ENCODE data around the gene PSMC2. TPM values are rescaled to one million over a fixed set of nuclear protein-coding genes. Genes with fewer than 3 reads are reported as not detected.

PSMC2 gene
- total RNA-seq, 2 donors from 2014 or later = 108 to 109 TPM

- Histone ChIP-seq H3K9ac (ENCODE audit: extremely low read depth, low read length, poor library complexity, severe bottlenecking) (no peak overlapping the region), H3K4me3 (ENCODE audit: low read length) (no peak overlapping the region), H3K4me1 (ENCODE audit: control insufficient read depth, insufficient read depth, low read length) (no peaks in the 10 kb centered on the region), H3K27me3 (ENCODE audit: control insufficient read depth, insufficient read depth, low read length, poor library complexity, severe bottlenecking) (no peaks in the 10 kb centered on the region), H3K9me3 (ENCODE audit: control insufficient read depth, low read length) (no peaks in the 10 kb centered on the region), H3K36me3 (ENCODE audit: control insufficient read depth, insufficient read depth, low read length) (no peaks in the 10 kb centered on the region), H3K27ac (ENCODE audit: low read depth, low read length) (no peak overlapping the region)
- Mint-ChIP-seq H3K4me3 (no peak overlapping the region), H3K4me1 (no peaks in the 10 kb centered on the region), H3K27me3 (ENCODE audit: insufficient read depth) (peaks cover 1% of the 10 kb centered on the region), H3K9me3 (no peaks in the 10 kb centered on the region), H3K36me3 (ENCODE audit: low read depth) (no peaks in the 10 kb centered on the region), H3K27ac (no peak overlapping the region)
- 87 to 96% methylated on average over 2 to 5 of the region's 5 CpGs for WGBS, 2 experiments (ENCODE audit: insufficient coverage in 1 of 2, insufficient read length in 1 of 2)
- no peak for TF ChIP-seq CTCF (conservative IDR thresholded peaks at IDR 0.05)
- DNase-seq = no peak
These were observed 66.0 kb downstream of the PSMC2 start for GRCh38 chr7:103413407-103413806.

- Histone ChIP-seq H3K9me3 (ENCODE audit: control insufficient read depth, low read length) (no peaks in the 10 kb centered on the region), H3K36me3 (ENCODE audit: control insufficient read depth, insufficient read depth, low read length) (no peaks in the 10 kb centered on the region), H3K4me1 (ENCODE audit: control insufficient read depth, insufficient read depth, low read length) (no peaks in the 10 kb centered on the region), H3K4me3 (ENCODE audit: low read length) (no peak overlapping the region), H3K27ac (ENCODE audit: low read depth, low read length) (no peak overlapping the region), H3K27me3 (ENCODE audit: control insufficient read depth, insufficient read depth, low read length, poor library complexity, severe bottlenecking) (no peaks in the 10 kb centered on the region), H3K9ac (ENCODE audit: extremely low read depth, low read length, poor library complexity, severe bottlenecking) (no peak overlapping the region)
- H3K36me3 Mint-ChIP-seq (ENCODE audit: low read depth) = no peaks in the 10 kb centered on the region
- H3K27ac Mint-ChIP-seq = no peak overlapping the region
- H3K9me3 Mint-ChIP-seq = no peaks in the 10 kb centered on the region
- peaks cover 1% of the 10 kb centered on the region for H3K27me3 Mint-ChIP-seq (ENCODE audit: insufficient read depth)
- no peak for DNase-seq
- H3K4me1 Mint-ChIP-seq = no peaks in the 10 kb centered on the region
- no peak for TF ChIP-seq CTCF (conservative IDR thresholded peaks at IDR 0.05)
- WGBS, 2 experiments (ENCODE audit: insufficient coverage in 1 of 2, insufficient read length in 1 of 2) = 86 to 100% methylated on average over 2 to 3 of the region's 3 CpGs
- H3K4me3 Mint-ChIP-seq = no peak overlapping the region
These were observed 70.8 kb downstream of the PSMC2 start for GRCh38 chr7:103418241-103418640.

Other genes with a start within 250 kb of the PSMC2 start
- 10 to 100 TPM; 13.2 to 14.1 TPM for gene NAPEPLD, start 198.5 kb upstream of the PSMC2 start, total RNA-seq
- 10 to 100 TPM; 63.9 to 75.2 TPM for gene PMPCB, start 50.2 kb upstream of the PSMC2 start, total RNA-seq
- 10 to 100 TPM; 40.8 to 43.0 TPM for gene DNAJC2, start 2.9 kb upstream of the PSMC2 start, total RNA-seq
- gene SLC26A5, start 98.6 kb downstream of the PSMC2 start, total RNA-seq = under 1 TPM; 0.35 to 0.53 TPM